T-cell (primary cell): ENCODE data around the gene GABARAPL1. TPM values are rescaled to one million over a fixed set of nuclear protein-coding genes. Genes with fewer than 3 reads are reported as not detected.

Source experiments
- ATAC-seq, 4 experiments: fragments of 200-7000 bp in 3 of 4; fragments of 150-1000 bp in 1 of 4; cut with Tn5 transposase; replicated peaks in 1 of 4; 1 replicate in 3 of 4; 2 replicates in 1 of 4; pipeline ENCODE4 v1.10.0; 2021; ENCODE audit warnings: moderate library complexity in 3 of 4, mild to moderate bottlenecking in 2 of 4, moderate number of reproducible peaks in 1 of 4
- CTCF ChIA-PET, 2 donors: fragments of 300-600 bp; sonication (Branson Sonifier 250); formaldehyde crosslinking; loops; one replicate each; lab custom pipeline; 2022; ENCODE audit warnings: antibody characterized with exemption in 2 of 2; lab: Charles Lee
- POLR2A ChIA-PET, 2 donors: fragments of 300-600 bp; sonication (Branson Sonifier 250); formaldehyde crosslinking; loops; one replicate each; lab custom pipeline; 2022; ENCODE audit warnings: antibody characterized with exemption in 2 of 2; lab: Charles Lee
- DNase-seq, 35 experiments: peaks; one replicate each; pipeline versions ENCODE4 v3.0.0 to v3.0.0-alpha.2; 2013 to 2023
- H3K27ac ChIP-seq: one replicate; pipeline ENCODE4 v1.5.1; 2013; ENCODE audit warnings: low read length
- H3K27me3 ChIP-seq, 2 experiments: replicated peaks in 1 of 2; 1 replicate in 1 of 2; 2 replicates in 1 of 2; pipeline versions ENCODE4 v1.6.1 to v1.7.0; 2013; ENCODE audit warnings: low read length in 1 of 2, mixed read lengths in 1 of 2; ENCODE audit not compliant: control insufficient read depth in 2 of 2, insufficient read depth in 2 of 2; ENCODE audit errors: extremely low read depth in 1 of 2
- H3K36me3 ChIP-seq, 2 donors: 1 replicate in 1 of 2; 2 replicates in 1 of 2; pipeline versions ENCODE4 v1.6.1 to v1.7.0; 2013; ENCODE audit warnings: low read length in 1 of 2; ENCODE audit not compliant: control insufficient read depth in 2 of 2, insufficient read depth in 1 of 2; ENCODE audit errors: extremely low read depth in 1 of 2
- H3K4me1 ChIP-seq, 2 experiments: 1 replicate in 1 of 2; 2 replicates in 1 of 2; pipeline versions ENCODE4 v1.6.1 to v1.7.0; 2013; ENCODE audit warnings: low read length in 2 of 2, mixed read lengths in 1 of 2; ENCODE audit not compliant: insufficient read depth in 2 of 2, control insufficient read depth in 1 of 2; ENCODE audit errors: extremely low read depth in 1 of 2
- H3K4me3 ChIP-seq, 2 donors: 1 replicate in 1 of 2; 2 replicates in 1 of 2; pipeline versions ENCODE4 v1.5.1 to v1.7.0; 2013; ENCODE audit warnings: mild to moderate bottlenecking in 2 of 2, low read length in 1 of 2, moderate library complexity in 1 of 2; ENCODE audit not compliant: control insufficient read depth in 1 of 2; ENCODE audit errors: extremely low read depth in 1 of 2
- H3K9me3 ChIP-seq: 2 replicates; pipeline ENCODE4 v1.7.0; 2013
- H3K27ac Mint-ChIP-seq, 2 donors: one replicate each; pipeline ENCODE4 v1.8.0; 2020 to 2021; ENCODE audit warnings: mild to moderate bottlenecking in 2 of 2, mixed read lengths in 2 of 2
- H3K27me3 Mint-ChIP-seq, 2 donors: one replicate each; pipeline ENCODE4 v1.8.0; 2021 to 2022; ENCODE audit warnings: mixed read lengths in 2 of 2
- H3K36me3 Mint-ChIP-seq: one replicate; pipeline ENCODE4 v1.8.0; 2021; ENCODE audit warnings: mixed read lengths
- H3K4me1 Mint-ChIP-seq, 3 donors: one replicate each; pipeline ENCODE4 v1.8.0; 2020 to 2022; ENCODE audit warnings: mixed read lengths in 3 of 3, mild to moderate bottlenecking in 1 of 3
- H3K4me3 Mint-ChIP-seq, 3 donors: one replicate each; pipeline ENCODE4 v1.8.0; 2020 to 2022; ENCODE audit warnings: mild to moderate bottlenecking in 3 of 3, mixed read lengths in 3 of 3, moderate library complexity in 3 of 3
- H3K9me3 Mint-ChIP-seq, 3 donors: one replicate each; pipeline ENCODE4 v1.8.0; 2020 to 2022; ENCODE audit warnings: mixed read lengths in 3 of 3
- WGBS: methylation state at CpG from one replicate; pipeline ENCODE4 v1.1.5; 2013; ENCODE audit warnings: missing lambda C conversion rate; ENCODE audit not compliant: insufficient coverage; 5-methylcytosine and 5-hydroxymethylcytosine counted together
- total RNA-seq, 35 experiments: library from RNA in 6 of 35; stranded (reverse) in 6 of 35; fragments of 120-200 nt in 1 of 35; gene quantifications; one replicate each; pipeline versions ENCODE4 v1.2.1 to v1.2.4 and lab custom pipeline; 2013 to 2026

The GABARAPL1 gene
- total RNA-seq, 5 donors from 2014 or later (not counting 1 experiment from before 2014, with no cell fraction given), result 46.7 to 129 (median 53.7) TPM

GRCh38 chr12:10252201-10252600 lies 39.5 kb downstream of the GABARAPL1 start:
- H3K9me3 ChIP-seq, result peaks cover 3% of the 10 kb centered on the region
- no peak for DNase-seq
- peaks cover 0 to 11% of the 10 kb centered on the region in 2 experiments for H3K4me1 ChIP-seq
- H3K27me3 ChIP-seq, result no peaks in the 10 kb centered on the region
- WGBS, result no CpG with 5 or more reads among the region's 4 CpGs
- no peak overlapping the region for H3K4me3 ChIP-seq
- Mint-ChIP-seq H3K36me3 (no peaks in the 10 kb centered on the region), H3K4me1 (peaks cover 8 to 18% (median 10%) of the 10 kb centered on the region in 3 donors), H3K27me3 (peaks cover 0 to 8% of the 10 kb centered on the region in 2 donors), H3K9me3 (peaks cover 5 to 16% (median 8%) of the 10 kb centered on the region in 3 donors), H3K4me3 (no peak overlapping the region), H3K27ac (no peak overlapping the region)
- H3K27ac ChIP-seq, result no peak overlapping the region
- no peaks in the 10 kb centered on the region for H3K36me3 ChIP-seq
- ChIA-PET POLR2A (no interaction called here), CTCF (no interaction called here)
- ATAC-seq, result no peak

GRCh38 chr12:10256064-10256463 lies 43.4 kb downstream of the GABARAPL1 start:
- H3K4me1 ChIP-seq, result peaks cover 0 to 3% of the 10 kb centered on the region in 2 experiments
- Mint-ChIP-seq H3K9me3 (peaks cover 5 to 16% (median 8%) of the 10 kb centered on the region in 3 donors), H3K27me3 (peaks cover 0 to 16% of the 10 kb centered on the region in 2 donors), H3K27ac (no peak overlapping the region), H3K36me3 (no peaks in the 10 kb centered on the region), H3K4me1 (no peaks in the 10 kb centered on the region), H3K4me3 (no peak overlapping the region)
- no peaks in the 10 kb centered on the region for H3K27me3 ChIP-seq
- H3K4me3 ChIP-seq, result no peak overlapping the region
- peaks cover 3% of the 10 kb centered on the region for H3K9me3 ChIP-seq
- ATAC-seq, result no peak
- H3K36me3 ChIP-seq, result no peaks in the 10 kb centered on the region
- DNase-seq, result no peak
- H3K27ac ChIP-seq, result no peak overlapping the region
- ChIA-PET POLR2A (interaction anchor here in 1 of 2 donors (0.6 kb wide), 1 partner anchor 1760 kb away, joined by 3 read pairs; no protein-coding TSS in a partner anchor), CTCF (interaction anchor here in 1 of 2 donors (0.6 kb wide), 2 partner anchors 235 to 1296 kb away, joined by 3 to 4 read pairs; no protein-coding TSS in a partner anchor)

- CTCF ChIA-PET, result no interaction called here
- Mint-ChIP-seq H3K36me3 (no peaks in the 10 kb centered on the region), H3K27ac (no peak overlapping the region), H3K9me3 (peaks cover 2 to 5% (median 4%) of the 10 kb centered on the region in 3 donors), H3K4me3 (no peak overlapping the region), H3K4me1 (no peaks in the 10 kb centered on the region), H3K27me3 (peaks cover 0 to 20% of the 10 kb centered on the region in 2 donors)
- no peaks in the 10 kb centered on the region for H3K9me3 ChIP-seq
- ATAC-seq (no peak), DNase-seq (no peak)
- no peak overlapping the region for H3K27ac ChIP-seq
- POLR2A ChIA-PET, result no interaction called here
- H3K27me3 ChIP-seq, result no peaks in the 10 kb centered on the region
- H3K36me3 ChIP-seq, result no peaks in the 10 kb centered on the region
- no peaks in the 10 kb centered on the region for H3K4me1 ChIP-seq
- no CpG with 5 or more reads among the region's 1 CpG for WGBS
- H3K4me3 ChIP-seq, result no peak overlapping the region
Observed at GRCh38 chr12:10260927-10261326, 48.2 kb downstream of the GABARAPL1 start.

DNA sequence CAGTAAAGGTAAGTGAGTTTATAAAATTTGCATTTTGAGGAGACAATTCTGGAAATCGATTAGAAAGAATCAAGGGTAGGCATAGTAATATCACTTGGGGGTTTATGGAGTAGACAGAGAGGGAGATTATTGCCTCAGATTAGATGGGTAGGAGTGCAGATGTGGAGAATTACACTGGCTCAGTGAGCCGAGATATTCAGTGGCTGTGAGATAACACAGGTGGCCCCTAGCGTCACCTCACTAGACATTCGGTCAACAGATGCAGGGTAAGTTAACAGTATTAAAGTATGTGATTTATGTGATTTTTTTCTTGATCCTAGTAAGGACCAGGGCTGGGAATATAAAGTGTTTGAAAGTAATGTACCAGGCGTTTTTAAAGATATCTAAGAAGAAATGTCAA lies 55.4 kb downstream of the GABARAPL1 start:
- POLR2A ChIA-PET, result interaction anchor here in 1 of 2 donors (0.6 kb wide), 1 partner anchor 192 kb away, joined by 3 read pairs; no protein-coding TSS in a partner anchor
- CTCF ChIA-PET, result interaction anchor here in 1 of 2 donors (0.7 kb wide), 1 partner anchor 1678 kb away, joined by 3 read pairs; no protein-coding TSS in a partner anchor
- H3K9me3 ChIP-seq, result no peaks in the 10 kb centered on the region

GRCh38 chr12:10272467-10272866 lies 59.8 kb downstream of the GABARAPL1 start:
- ATAC-seq (no peak), DNase-seq (no peak)
- no peaks in the 10 kb centered on the region for H3K9me3 ChIP-seq
- H3K27me3 ChIP-seq, result no peaks in the 10 kb centered on the region
- Mint-ChIP-seq H3K27me3 (peaks cover 0 to 1% of the 10 kb centered on the region in 2 donors), H3K36me3 (no peaks in the 10 kb centered on the region), H3K9me3 (no peaks in the 10 kb centered on the region), H3K27ac (no peak overlapping the region), H3K4me3 (no peak overlapping the region), H3K4me1 (no peaks in the 10 kb centered on the region)
- whole genome bisulfite sequencing, result 100% methylated on average over 1 of the region's 2 CpGs
- no peak overlapping the region for H3K27ac ChIP-seq
- H3K36me3 ChIP-seq, result no peaks in the 10 kb centered on the region
- peaks cover 0 to 2% of the 10 kb centered on the region in 2 experiments for H3K4me1 ChIP-seq
- H3K4me3 ChIP-seq, result no peak overlapping the region
- POLR2A ChIA-PET, result no interaction called here
- CTCF ChIA-PET, result no interaction called here

More for the DNA sequence above, 55.4 kb downstream of the GABARAPL1 start:
- H3K4me3 Mint-ChIP-seq, result no peak overlapping the region
- Histone ChIP-seq H3K4me3 (no peak overlapping the region), H3K27me3 (no peaks in the 10 kb centered on the region), H3K27ac (no peak overlapping the region), H3K36me3 (no peaks in the 10 kb centered on the region), H3K4me1 (no peaks in the 10 kb centered on the region)
- no peaks in the 10 kb centered on the region for H3K4me1 Mint-ChIP-seq
- no peaks in the 10 kb centered on the region for H3K27me3 Mint-ChIP-seq
- ATAC-seq, result no peak
- H3K9me3 Mint-ChIP-seq, result no peaks in the 10 kb centered on the region
- no peaks in the 10 kb centered on the region for H3K36me3 Mint-ChIP-seq
- no peak overlapping the region for H3K27ac Mint-ChIP-seq
- WGBS, result 91% methylated on average over 5 of the region's 5 CpGs
- DNase-seq, result no peak

Other genes with a start within 250 kb of the GABARAPL1 start
- gene CLEC12A, start 241.5 kb upstream of the GABARAPL1 start, total RNA-seq, result under 1 TPM in 1 of 5 donors, not detected in 4; 0.26 TPM
- under 1 TPM in 1 of 5 donors, not detected in 4; 0.50 TPM for gene CLEC1B, start 213.8 kb upstream of the GABARAPL1 start, total RNA-seq
- gene CLEC12B, start 202.2 kb upstream of the GABARAPL1 start, total RNA-seq, result not detected
- gene CLEC9A, start 182.2 kb upstream of the GABARAPL1 start, total RNA-seq, result under 1 TPM in 1 of 5 donors, not detected in 4; 0.61 TPM
- not detected for gene CLEC1A, start 113.9 kb upstream of the GABARAPL1 start, total RNA-seq
- 1 to 10 TPM in 2 of 5 donors, under 1 TPM in 3; 0.15 to 1.6 (median 0.49) TPM for gene CLEC7A, start 82.7 kb upstream of the GABARAPL1 start, total RNA-seq
- under 1 TPM in 3 of 5 donors, not detected in 2; 0.12 to 0.60 (median 0.33) TPM for gene OLR1, start 40.7 kb upstream of the GABARAPL1 start, total RNA-seq
- gene TMEM52B, start 33.8 kb upstream of the GABARAPL1 start, total RNA-seq, result not detected
- 10 to 100 TPM in 4 of 5 donors, 1 to 10 TPM in 1; 9.7 to 29.9 (median 24.4) TPM for gene KLRD1, start 95.0 kb downstream of the GABARAPL1 start, total RNA-seq
- 100 to 1,000 TPM in 4 of 5 donors, 10 to 100 TPM in 1; 74.5 to 162 (median 141) TPM for gene KLRK1, start 177.2 kb downstream of the GABARAPL1 start, total RNA-seq
- gene KLRC4, start 196.9 kb downstream of the GABARAPL1 start, total RNA-seq, result 10 to 100 TPM in 3 of 5 donors, 1 to 10 TPM in 2; 7.1 to 27.1 (median 17.3) TPM
- 1 to 10 TPM; 1.3 to 9.9 (median 1.6) TPM for gene KLRC3, start 207.7 kb downstream of the GABARAPL1 start, total RNA-seq
- gene KLRC2, start 223.1 kb downstream of the GABARAPL1 start, total RNA-seq, result 1 to 10 TPM in 4 of 5 donors, under 1 TPM in 1; 0.99 to 3.8 (median 1.9) TPM
- gene KLRC1, start 240.5 kb downstream of the GABARAPL1 start, total RNA-seq, result 10 to 100 TPM in 1 of 5 donors, 1 to 10 TPM in 4; 1.7 to 11.2 (median 2.9) TPM